GM19043 (cell line): ENCODE measurements around the gene TMEM114.

Experiments used
- ATAC-seq: cut with Tn5 transposase; IDR thresholded peaks from one replicate; pipeline ENCODE4 v1.9.1; 2021; ENCODE audit warnings: low read depth; ENCODE audit not compliant: unreplicated experiment

Gene TMEM114

DNA sequence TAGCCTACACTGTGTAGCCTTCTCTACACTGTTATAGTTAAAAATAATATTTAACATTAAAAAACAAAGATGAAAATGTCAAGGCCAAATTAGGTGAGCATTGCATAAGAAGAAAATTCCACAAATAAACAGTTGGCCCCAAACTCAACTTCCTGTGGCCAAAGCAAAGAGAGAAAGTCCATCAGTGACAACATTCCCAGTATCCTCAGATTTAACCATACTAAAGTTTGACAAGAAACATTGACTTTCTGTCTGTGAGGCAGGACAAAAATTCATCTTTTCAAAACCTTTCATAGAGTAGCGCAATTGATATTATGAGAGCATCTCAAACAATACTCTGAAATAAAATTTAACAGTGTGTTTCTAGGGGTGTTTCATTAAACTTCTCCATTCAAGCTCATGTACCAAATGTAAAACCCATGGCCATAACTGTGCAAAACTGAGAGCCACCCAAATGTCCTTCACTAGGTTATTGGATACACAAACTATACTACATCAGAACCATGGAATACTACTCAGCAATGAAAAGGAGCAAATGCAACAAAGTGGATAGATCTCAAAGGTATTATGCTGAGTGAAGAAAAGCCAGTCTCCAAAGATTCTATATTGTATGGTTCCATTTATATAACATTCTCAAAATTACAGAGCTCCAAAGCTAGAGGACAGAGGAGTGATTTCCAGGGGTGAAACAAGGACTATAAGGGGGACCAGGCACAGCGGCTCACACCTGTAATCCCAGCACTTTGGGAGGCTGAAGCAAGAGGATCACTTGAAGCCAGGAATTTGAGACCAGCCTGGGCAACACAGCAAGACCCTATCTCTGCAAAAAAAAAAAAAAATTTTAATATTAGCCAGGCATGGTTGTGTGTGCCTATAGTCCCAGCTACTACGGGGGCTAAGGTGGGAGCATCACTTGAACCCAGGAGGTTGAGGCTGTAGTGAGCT is 38.7 kb downstream of the TMEM114 start:
- no peak for ATAC-seq

DNA sequence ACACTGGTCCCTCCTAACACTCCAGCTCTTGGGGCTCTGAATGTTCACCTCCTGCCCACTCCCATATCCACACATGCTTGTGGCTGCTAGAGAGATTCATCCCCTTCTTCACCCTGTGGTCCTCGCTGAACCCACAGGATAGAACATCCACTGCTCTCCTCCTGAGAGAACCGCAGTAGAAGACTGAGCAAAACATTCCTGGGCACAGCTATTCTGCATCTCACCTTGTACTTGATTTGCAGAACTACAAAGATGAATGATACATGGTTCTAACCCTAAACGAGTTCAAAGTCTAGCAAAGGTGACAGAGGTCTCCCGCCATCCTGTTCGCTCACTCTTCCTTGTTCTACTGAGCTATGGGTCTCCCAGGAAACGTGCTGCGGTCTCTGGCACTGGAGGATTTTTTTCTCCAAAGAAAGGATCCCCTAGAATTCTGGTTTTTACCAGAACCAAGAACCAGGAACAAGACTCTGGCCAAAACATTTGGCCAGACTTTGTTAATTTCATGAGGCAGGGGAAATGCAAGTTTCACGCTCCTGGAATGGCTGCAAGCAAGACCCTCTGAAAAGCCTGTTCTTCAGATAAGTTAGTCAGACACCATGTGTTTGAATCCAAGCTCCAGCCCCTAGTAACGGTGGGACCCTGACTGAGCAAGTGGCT is 39.5 kb downstream of the TMEM114 start:
- no peak for ATAC-seq

DNA sequence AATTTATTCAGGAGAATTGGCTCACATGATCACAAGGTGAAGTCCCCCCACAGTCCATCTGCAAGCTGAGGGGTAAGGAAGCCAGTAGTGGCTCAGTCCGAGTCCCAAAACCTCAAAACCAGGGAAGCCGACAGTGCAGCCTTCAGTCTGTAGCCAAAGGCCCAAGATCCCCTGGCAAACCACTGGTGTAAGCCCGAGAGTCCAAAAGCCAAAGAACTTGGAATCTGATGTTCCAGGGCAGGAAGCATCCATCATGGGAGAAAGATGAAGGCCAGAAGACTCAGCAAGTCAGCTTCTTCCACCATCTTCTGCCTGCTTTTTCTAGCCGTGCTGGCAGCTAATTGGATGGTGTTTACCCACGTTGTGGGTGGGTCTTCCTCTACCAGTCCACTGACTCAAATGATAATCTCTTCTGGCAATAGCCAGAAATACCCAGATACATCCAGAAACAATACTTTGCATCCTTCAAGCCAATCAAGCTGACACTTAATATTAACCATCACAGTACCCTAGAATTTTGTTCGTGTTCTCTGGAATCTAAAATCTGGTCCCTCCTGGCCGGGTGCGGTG is 40.4 kb downstream of the TMEM114 start:
- ATAC-seq: no peak

DNA sequence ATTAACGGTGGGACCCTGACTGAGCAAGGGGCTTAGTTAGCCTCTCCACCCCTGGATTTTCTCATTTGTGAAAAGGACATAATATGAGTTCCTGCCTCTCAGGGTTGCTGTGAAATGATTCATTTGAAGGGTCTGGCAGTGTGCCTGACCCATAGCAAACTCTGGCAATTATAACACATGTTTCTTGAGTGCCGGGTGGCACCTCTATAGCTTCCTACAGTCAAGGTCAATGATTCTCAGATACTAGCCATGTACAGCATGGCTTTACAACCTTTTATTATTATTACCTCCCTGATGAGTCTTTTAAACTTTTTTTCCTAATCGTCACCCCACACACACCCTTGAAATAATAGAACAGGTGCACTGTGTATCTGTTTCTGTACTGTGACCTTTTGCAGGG is 42.1 kb downstream of the TMEM114 start:
- ATAC-seq: no peak

DNA sequence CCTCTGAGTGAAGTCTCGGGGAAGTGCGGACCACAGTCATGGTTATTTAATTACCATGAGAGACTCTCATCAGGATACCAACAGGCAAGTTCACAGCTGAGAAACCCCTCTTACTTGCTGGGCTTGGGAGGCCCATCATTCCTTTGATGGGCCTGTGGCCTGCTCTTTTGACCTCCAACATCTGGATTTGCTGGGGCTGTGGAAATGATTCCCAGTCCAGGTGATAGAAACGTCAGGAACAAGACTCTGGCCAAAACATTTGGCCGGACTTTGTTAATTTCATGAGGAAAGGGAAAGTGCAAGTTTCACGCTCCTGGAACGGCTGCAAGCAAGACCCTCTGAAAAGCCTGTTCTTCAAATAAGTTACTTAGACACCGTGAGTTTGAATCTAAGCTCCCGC is 42.5 kb downstream of the TMEM114 start:
- no peak for ATAC-seq

DNA sequence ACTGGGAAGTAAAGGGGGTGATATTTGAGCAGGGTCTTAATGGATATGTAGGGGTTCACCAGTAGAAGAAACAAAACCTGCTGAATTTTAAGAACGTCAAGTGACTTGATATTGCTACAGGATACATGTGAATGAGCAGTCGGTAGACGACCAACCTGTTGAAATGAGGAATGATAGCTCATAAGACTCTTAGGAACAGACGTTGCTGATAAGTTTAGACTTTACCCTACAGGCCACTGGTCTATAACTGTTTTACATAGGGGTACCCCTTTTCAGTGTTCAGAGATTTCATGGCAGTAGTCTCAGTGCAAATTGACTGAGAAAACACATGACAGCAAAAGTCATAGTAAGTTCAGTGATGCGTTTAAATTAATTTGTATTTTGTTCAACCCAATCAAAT is 45.9 kb downstream of the TMEM114 start:
- no peak for ATAC-seq

DNA sequence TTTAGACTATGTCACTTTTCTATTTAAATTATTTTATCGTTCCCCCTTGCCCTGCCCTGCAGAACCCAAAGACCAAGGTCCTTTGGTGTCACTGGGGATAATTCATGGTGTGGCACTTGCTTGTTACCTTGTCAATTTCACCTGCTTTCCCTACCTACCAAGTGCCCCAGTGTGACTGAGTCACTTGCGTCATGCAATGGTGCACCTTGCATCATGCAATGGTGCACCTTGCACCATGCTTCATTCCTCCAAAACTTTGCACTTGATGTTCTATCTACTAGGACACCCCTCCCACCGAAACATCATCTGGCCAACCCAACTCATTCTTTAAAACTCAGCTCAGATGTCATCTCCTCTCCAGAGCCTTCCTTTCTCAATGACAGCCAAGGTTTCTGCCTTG is 47.1 kb downstream of the TMEM114 start:
- no peak for ATAC-seq

DNA sequence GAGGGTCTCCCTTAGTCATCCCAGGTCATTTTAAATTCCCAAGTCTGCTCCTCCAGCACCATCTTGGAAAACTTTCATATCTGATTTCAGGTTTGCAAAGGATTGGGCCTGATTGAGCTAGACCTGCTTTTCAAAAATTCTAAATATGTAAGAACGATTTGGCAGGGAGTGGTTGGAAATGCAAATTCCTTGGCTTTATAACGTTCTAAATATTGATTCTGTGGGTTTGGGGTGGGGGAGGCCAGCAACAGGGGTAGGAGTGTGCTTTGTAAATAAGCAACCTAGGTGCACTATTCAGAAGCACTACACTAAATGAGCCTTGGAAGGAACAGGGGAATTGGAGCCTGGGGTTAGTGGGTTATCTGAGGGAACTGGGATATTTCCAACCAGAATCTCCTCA is 47.9 kb downstream of the TMEM114 start:
- no peak for ATAC-seq

DNA sequence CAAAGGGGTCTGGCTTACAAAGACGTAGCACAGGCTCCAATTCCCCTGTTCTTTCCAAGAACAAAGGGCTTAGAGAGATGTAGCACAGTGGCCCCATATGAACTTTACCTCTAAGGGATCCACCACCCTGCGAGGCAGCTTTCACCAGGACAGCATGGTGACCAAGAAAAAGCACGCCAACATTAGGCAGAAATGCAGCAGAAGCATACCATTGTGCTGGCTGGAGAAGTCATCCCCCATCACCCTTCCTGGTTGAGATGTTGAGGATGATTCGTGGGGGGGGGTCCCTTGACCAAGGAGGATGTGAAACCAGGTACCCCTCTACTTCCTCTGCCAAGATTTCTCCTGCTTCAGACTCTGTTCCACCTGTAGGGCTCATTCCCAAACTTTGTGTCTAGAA is 48.4 kb downstream of the TMEM114 start:
- no peak for ATAC-seq

DNA sequence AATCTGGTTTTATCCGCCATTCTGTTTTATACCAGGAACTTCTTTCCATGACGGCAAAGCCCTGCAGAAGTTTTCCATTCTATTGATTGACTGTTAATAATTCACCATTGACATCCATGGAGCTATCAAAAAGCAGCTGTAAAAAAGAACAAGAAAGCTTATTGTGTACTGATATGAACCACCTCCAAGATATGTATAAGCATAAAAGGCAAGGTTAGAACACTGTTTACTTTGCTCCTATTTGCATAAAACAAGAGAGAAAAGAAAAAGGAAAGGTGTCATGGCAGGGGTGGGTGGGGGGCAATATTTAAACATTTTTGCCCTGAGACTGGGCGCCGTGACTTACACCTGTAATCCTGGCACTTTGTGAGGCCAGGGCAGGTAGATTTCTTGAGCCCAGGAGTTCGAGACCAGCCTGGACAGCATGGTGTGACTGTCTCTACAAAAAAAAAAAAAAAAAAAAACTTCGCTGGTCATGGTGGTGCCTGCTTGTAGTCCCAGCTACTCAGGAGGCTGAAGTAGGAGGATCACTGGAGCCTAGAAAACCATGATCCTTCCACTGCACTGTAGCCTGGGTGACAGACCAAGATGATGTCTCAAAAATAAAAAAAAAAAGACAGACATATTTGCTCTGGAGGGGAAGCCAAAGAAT is 52.5 kb downstream of the TMEM114 start:
- ATAC-seq: no peak

DNA sequence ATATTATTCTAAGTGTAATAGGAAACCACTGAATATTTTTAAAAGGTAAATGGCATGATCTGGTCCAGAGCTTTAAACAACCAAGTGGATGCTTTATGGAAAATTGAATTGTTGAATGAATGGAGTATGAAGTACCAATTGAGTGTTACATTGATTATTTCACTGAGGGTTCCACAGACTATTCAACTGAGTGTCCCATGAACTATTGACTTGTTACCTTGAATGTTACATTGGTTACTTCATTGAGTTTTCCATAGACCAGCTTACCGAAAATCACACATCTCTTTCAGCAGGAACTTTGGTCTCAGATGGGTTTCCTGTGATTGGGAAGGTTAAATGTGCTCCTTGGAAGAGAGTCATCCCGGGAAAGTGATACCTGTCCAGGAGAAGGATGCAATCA is 56.8 kb downstream of the TMEM114 start:
- no peak for ATAC-seq

DNA sequence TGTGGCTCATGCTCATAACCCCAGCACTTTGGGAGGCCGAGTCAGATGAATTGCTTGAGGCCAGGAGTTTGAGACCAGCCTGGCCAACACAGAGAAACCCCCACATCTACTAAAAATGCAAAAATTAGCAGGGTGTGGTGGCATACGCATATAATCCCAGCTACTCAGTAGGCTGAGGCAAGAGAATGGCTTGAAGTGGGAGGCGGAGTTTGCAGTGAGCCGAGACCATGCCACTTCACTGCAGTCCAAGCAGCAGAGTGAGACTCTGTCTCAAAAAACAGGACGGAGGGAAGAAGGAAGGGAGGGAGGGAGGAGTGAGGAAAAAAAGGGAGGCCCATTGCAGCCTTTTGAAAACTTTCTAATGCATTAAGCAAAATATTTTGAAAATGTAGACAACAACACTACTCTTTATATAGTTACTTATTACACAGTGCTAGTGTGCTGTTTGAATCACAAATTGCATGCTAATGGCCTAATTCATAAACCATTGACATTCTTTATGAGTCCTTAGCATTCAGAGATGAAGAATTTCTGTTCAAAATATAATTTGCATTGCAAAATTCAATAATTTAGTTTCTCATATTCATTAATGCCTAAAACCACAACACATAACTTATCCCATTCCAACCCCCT is 59.4 kb downstream of the TMEM114 start:
- ATAC-seq: no peak

DNA sequence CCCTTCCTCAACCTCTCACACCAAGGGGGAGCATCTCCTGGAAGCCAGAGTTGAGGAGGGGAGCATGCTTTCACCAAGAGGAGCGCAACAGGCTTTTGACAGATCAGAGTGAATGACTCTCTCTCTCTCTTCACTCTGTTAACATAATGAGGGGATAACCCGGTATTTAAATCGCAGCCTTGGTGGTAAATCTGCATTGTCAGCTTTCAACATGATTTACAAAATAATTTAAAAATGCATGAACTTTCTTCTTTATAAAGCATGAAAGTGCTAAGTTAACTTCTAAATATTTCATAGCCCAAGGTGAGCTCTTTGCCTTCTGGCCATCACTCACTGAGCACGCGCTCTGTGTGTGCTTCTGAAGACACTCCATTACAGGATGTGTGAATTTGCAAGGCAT is 61.8 kb downstream of the TMEM114 start:
- no peak for ATAC-seq

DNA sequence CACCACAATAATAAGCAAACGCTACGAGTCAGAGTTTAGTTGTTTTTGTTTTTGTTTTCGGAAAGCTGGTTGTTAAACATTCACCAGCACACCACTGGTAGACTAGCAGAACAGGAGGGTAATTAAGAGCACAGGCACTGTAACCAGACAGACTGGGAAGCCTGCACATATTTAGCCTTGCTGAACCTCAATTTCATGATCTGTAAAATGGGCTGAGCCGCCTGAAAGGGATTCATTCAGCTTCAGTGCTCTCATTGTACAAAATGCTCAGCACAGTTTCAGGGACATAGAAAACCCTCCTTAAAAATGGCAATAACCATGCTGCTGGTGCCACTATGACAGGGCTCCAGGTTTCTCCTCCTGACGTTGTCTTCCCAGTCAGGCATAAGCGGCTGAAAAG is 66.4 kb downstream of the TMEM114 start:
- no peak for ATAC-seq

DNA sequence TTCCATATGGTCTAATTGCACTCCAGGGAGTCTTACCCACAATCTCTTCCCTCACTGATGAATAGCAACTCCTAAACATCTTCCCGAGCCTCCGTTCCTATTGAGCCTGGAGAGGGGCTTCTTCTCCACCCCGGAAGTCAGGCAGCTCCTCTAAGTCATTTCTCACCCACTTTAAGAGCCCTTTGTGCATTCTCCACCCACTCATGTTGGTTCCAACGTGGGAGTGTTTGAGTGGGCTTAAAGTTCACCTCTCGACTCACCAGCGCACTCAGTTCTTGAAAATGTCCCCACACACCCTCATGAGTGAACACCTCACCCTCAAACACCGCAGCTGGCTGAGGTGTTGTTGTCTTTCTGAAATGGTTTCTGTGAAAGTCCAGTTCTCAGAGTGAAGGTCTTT is 67.6 kb downstream of the TMEM114 start:
- ATAC-seq: no peak

DNA sequence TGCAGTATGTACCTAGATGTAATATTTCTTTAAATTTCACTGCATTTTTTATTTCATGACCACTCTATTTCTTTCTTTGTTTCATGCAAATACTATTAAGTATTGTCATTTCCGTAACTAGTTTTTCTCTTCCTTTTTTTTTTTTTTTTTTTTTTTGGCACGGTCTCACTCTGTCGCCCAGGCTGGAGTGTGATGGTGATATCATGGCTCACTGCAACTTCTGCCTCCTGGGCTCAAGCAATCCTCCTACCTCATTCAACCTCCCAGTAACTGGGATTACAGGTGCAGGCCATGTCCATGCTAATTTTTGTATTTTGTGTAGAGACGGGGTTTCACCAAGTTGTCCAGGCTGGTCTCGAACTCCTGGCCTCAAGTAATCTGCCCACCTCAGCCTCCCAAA is 70.7 kb downstream of the TMEM114 start:
- no peak for ATAC-seq
